ENCODE data around the gene GMFB. TPM values are rescaled to one million over a fixed set of nuclear protein-coding genes. Genes with fewer than 3 reads are reported as not detected.
"Not testable (repeated sequence)": the region's sequence is repeated elsewhere in the genome, so short reads cannot be mapped to it uniquely, and the experiment has no call there.

GMFB gene
- total RNA-seq, 1 donor from 2014 or later = 66.0 TPM

DNA sequence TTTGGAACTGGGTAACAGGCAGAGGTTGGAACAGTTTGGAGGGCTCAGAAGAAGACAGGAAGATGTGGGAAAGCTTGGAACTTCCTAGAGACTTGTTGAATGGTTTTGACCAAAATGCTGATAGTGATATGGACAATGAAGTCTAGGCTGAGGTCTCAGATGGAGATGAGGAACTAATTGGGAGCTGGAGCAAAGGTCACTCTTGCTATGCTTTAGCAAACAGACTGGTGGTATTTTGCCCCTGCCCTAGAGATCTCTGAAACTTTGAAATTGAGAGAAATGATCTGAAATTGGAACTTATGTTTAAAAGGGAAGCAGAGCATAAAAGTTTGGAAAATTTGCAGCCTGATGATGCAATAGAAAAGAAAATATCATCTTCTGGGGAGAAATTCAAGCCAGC is 30.2 kb downstream of the GMFB start:
- DNase-seq (ENCODE audit: low spot score) = not testable (repeated sequence)

DNA sequence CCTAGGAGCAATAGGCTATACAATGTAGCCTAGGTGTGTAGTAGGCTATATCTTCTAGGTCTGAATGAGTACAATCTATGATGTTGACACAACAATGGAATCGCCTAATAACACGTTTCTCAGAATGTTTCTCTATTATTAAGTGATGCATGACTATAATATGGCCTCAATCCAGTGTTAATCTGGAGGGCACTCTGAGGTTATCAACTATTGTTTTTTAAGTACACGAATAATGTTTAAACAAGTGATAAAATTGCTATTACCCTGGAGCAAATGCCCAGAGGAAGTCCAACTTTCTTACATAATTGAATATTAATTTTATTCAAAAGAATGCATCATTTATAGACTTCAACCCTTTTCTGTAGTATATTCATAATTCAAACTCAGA is 31.2 kb downstream of the GMFB start:
- DNase-seq (ENCODE audit: low spot score) = no peak

DNA sequence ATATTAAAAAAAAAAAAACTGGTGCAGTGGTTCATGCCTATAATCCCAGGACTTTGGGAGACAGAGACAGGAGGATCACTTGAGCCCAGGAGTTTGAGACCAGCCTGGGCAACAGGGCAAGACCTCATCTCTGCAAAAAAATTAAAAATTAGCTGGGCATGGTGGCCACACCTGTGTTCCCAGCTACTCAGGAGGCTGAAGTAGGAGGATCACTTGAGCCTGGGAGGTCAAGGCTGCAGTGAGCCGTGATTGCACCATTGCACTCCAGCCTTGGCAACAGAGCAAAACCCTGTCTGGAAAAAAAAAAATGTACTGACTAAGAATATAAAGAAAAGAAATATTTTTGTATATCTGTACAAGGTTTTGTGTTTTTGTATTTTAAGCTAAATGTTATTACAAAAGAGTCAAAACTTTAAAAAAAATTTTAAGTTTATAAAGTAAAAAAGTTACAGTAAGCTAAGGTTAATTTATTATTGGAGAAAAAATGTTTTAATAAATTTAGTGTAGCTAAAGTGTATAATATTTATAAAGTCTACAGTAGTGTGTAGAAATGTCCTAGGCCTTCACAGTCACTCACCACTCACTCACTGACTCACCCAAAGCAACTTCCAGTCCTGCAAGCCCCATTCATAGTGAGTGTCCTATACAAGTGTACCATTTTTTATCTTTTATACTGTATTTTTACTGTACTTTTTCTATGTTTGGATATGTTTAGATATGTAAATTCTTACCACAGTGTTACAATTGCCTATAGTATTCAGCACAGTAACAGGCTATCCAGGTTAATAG is 31.8 kb downstream of the GMFB start:
- DNase-seq (ENCODE audit: low spot score) = not testable (repeated sequence)

DNA sequence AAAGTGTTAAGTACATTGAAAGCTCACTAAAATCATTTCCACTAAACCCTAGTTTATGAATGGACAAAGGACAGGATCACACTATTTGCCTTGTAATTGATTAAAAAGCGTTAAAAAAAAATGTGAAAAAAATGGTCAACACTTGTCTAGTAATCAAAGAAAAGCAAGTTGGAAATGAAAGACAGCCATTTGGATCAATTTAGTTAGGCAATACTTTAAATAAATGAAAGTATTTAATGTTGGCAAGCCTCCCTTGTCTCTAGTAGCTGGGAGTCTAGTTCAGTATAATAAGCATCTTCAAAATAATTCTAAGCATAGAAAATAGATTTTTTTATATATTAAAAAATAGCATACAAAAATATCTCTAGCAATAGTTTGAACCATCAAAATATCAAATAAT is 33.4 kb downstream of the GMFB start:
- DNase-seq (ENCODE audit: low spot score) = no peak

DNA sequence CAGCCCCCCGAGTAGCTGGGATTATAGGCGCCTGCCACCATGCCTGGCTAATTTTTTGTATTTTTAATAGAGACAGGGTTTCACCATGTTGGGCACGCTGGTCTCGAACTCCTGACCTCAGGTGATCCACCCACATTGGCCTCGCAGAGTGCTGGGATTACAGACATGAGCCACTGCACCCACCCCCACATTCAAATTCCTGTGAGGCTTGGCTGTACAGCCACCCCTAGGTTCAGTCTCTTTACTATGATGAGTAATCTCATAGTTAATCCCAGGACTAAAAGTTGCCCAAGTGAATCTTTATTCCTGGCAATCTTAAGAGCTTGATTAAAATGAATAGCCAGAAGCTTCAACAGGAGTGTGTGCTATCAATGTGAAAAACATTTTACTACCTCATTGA is 34.8 kb downstream of the GMFB start:
- DNase-seq (ENCODE audit: low spot score) = not testable (repeated sequence)

DNA sequence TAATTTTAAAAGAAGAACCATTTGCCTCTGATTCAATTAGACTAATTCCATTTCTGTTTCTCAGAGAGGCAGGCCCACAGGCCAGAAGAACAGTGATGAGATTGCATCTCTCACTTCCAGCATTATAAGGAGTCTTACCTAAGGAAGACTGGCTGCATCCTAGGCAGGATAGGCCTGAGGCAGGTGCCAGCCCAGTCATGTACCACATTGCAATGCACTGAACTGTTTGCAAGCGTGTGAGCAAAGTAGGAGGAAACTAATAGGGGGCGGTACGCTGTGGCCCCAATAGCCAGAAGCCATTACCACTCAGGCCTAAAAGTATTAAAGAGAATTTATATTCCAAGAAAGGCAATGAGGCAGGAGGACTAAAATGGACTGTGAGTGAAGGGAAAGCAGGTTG is 35.5 kb downstream of the GMFB start:
- no peak for DNase-seq (ENCODE audit: low spot score)

DNA sequence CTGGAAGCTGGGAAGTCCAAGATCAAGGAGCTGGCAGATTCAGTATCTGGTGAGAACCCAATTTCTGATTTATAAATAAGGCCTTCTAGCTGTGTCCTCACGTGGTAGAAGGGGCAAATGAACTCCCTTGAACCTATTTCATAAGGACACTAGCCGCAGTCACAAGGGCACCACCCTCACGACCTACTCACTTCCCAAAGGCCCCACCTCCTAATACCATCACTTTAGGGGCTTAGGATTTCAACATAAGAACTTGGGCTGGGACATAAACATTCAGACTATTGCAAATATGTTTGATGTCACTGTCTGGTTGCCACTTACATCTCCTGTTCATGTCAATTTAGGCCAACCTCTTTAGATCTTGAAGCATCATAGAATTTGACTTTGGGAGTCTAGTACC is 36.8 kb downstream of the GMFB start:
- no peak for DNase-seq (ENCODE audit: low spot score)

DNA sequence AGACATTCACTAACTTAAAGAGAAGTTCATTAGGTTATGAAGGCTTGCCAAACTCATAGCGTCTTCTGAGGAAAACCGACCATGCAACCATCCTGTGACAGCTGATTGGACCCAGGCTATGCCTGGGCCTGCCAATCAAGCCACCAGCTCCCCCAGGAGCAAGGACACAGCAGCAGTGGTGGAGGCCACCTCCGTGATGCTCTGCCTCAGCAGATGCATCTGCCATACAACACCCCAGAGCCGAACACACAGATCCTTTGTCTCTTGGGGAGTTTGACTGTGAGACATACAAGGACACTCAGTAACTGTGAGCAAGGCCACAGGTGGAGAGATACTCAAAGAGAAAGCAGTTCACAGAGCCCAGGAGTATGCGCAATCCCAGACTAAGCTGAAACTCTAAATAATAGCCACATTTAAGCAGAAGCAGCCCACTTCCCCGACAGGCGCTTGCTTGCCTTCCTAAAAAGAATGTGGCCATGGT is 37.6 kb downstream of the GMFB start:
- DNase-seq (ENCODE audit: low spot score) = no peak

DNA sequence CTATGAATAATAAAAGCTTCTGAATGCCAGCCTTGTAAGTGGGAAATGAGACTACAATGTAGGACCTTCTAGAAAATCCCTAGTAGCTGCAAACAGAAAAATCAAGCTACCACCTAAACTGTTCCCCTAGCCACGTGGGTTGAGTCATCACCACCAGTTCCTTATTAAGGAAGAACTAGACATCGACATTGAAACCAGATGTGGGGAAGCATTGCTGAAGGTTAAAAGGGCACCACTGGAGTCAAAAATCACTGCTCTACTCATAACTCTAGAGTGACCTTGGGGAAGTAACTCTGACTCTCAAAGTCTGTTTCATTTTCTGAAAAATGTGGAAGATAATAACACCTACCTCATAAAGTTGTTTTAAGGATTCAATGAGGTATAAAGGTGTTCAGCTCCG is 38.2 kb downstream of the GMFB start:
- DNase-seq (ENCODE audit: low spot score) = no peak

DNA sequence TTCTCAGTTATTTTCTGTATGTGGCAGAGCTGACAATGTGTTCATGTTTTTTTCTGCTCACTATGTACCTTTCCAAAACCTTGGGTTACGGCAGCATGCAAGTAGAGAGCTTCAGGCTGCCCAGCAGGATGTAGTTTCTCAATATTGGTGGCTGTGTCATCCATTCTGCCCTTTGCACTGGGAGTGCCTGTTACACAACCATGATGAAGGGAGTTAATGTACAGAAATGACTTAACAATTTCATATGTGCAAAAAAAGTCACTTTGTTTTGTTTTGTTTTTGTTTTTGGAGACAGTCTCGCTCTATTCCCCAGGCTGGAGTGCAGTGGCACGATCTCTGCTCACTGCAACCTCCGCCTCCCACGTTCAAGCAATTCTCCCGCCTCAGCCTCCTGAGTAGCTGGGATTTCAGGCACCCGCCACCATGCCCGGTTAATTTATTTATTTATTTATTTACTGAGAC is 41.5 kb downstream of the GMFB start:
- DNase-seq (ENCODE audit: low spot score) = no peak

DNA sequence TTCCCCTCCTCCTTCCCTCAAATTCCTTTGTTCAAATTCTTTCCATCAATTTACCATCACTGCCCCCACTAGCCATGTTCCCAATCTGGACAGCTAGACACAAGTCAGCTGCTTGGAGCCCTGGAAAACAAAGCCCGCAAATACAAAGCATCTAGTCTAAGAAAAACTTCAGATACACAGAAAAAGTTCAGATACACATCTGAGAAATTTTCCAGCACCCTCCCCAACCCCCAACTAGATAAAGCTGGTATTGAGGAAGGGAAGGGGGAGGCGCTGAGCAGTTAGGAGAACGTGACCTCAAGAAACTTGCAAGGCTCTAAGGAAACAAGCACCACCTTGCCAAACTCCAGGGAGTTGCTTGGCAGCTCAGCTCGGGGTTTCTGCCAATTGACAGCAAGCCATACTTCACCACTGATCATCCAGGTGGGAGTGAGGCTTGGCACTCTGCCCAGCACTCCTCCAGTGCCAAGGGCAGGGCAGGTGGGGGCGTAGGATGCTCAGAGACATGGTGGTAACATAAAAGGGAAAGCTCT is 42.6 kb downstream of the GMFB start:
- DNase-seq (ENCODE audit: low spot score) = peak; percentile 20

DNA sequence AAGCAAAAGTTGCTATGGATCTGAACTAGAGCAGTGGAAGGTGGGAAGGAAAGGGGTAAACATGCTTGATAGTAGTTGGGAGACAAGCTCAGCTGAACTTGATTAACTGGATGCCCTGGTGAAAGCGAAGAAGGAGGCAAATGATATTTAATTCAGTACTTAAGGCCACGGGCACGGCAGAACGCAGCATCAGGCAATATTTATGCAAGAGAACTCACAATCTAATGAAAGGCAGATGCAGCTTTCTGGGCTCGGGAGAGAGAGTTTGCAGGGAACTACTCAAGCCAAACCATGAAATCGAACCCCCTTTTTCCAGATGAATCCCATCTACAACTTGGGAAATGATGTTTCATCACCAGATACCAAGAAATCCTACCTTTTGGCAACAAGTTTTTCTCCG is 44.1 kb downstream of the GMFB start:
- DNase-seq (ENCODE audit: low spot score) = no peak

DNA sequence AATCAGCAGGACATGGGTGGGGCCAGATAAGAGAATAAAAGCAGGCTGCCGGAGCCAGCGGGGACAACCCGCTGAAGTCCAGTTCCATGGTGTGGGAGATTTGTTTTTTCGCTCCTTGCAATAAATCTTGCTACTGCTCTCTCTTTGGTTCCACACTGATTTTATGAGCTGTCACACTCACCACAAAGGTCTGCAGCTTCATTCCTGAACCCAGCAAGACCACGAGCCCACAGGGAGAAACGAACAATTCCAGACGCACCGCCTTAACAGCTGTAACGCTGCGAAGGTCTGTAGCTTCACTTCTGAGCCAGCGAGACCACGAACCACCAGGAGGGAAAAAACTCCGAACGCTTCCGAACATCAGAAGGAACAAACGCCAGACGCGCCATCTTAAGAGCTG is 44.8 kb downstream of the GMFB start:
- no peak for DNase-seq (ENCODE audit: low spot score)

DNA sequence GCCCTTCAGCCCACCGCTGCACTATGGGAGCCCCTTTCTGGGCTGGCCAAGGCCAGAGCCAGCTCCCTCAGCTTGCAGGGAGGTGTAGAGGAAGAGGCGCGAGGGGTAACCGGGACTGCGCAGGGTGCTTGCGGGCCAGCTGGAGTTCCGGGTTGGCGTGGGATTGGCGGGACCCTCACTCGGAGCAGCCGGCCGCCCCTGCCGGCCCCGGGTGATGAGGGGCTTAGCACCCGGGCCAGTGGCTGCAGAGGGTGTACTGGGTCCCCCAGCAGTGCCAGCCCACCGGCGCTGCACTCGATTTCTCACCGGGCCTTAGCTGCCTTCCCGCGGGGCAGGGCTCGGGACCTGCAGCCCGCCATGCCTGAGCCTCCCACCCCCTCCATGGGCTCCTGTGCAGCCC is 45.8 kb downstream of the GMFB start:
- not testable (repeated sequence) for DNase-seq (ENCODE audit: low spot score)

DNA sequence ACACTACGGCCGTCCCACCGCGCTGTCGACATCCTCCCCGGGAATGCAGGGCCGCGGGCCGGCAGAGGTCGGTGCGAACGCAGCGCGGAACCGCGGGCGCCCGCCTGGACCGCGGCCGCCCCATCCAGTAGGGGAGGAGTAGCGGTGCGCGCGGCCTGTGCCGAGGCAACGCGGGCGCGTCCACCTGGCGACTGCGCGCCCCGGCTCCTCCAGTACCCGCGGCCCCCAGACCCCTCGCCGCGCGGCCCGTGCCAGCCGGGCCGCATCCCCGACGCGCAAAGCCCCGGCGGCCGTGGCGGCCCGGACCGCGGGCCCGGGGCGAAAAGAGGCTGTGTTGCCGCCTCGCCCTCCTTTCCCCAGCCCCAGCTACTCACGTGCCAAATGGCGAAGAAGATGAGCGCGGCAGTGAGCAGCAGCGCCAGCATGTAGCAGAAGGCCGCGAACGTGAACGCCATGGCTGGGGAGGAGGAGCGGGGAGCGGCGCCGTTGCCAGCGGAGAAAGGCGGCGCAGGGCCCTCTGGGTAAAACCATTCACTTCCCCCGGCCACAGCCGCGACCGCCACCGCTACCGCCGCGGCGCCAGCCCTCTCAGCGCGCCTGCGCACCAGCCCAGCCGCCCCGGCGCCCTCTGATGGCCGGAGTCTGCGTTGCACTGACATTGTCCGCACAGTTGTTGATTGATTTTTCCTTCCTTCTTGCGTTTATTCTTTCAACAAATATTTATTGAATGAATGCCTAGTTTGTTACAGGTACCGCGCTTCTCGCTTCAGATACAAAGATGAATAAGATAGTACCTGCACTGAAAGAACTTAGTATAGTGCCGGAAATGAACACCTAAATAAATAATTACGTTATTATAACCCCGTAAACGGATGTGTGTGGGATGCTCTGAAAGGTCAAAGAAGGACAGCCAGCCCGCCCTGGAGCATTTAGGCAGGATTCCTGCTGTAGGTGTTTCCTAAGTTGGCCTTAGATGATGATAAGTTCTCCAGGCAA is 47.6 kb downstream of the GMFB start, which contains the start of gene CNIH1:
CNIH1 (minus strand) TSS at position 502 of the 996 bp plus-strand sequence; CDS start at position 455, 47 bp downstream.
- DNase-seq (ENCODE audit: low spot score) = peak; percentile 94

DNA sequence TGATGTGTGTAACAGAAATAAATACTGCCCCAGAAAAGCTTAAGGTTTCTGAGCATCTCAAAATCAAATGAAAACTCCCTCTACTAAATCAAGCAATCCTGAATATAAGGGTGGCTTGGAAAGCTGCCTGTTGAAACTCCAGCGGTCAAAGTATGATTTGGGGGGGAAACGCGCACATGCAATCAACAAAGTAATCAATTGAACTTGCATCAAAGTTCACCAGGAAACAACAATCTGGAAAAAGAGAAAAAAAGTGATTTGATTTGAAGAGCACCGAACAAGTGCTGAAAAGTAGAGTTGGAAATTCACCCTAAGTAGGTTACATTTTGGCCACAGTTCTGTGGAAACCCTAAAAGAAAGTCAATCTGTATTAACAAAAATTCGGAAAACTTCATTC is 48.3 kb downstream of the GMFB start:
- DNase-seq (ENCODE audit: low spot score) = peak; percentile 7

DNA sequence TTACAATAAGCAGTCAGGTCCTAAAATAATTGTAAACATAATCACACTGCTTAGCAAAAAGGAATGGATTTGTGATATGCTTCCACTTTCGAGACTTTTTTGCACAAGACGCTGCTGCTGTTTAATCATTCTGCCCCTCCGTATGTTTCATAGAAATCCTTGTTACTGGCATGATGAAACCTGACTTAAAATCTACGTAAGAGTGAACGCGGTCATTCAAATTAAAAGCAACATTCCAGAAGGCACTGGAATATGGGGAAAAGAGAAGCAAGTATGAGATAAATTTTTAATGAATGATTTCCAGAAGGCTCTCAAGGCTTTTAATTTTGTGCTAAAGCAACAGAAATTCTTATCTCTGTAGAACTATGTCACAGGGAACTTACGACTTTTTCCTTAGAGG is 48.7 kb downstream of the GMFB start:
- DNase-seq (ENCODE audit: low spot score) = peak; percentile 12

DNA sequence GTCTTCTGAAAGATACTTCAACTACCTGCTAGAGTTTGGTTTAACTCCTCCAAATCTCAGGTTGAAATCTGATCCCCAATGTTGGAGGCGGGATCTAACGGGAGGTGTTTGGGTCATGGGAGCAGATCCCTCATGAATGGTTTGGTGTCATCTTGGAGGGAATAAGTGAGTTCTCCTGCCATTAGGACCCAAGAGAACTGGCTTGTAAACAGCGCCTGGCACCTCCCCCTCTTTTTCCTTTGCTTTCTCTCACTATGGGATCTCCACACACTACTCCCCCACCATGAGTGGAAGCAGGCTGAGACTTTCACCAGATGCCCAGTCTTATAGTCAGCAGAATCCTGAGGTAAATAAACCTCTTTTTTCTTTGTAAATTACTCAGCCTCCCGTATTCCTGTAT is 50.1 kb downstream of the GMFB start:
- no peak for DNase-seq (ENCODE audit: low spot score)

DNA sequence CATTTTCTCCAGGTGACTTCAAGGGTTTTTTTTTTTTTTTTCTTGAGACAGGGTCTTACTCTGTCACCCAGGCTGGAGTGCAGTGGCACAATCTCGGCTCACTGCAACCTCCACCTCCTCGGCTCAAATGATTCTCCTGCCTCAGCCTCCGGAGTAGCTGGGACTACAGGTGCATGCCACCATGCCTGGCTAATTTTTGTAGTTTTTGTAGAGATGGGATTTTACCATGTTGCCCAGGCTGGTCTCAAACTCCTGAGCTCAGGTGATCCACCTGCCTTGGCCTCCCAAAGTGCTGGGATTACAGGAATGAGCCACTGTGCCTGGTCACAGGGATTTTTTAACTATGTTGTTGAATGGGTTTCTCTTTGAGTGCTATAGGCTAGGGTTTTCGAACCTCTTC is 50.8 kb downstream of the GMFB start:
- DNase-seq (ENCODE audit: low spot score) = not testable (repeated sequence)

DNA sequence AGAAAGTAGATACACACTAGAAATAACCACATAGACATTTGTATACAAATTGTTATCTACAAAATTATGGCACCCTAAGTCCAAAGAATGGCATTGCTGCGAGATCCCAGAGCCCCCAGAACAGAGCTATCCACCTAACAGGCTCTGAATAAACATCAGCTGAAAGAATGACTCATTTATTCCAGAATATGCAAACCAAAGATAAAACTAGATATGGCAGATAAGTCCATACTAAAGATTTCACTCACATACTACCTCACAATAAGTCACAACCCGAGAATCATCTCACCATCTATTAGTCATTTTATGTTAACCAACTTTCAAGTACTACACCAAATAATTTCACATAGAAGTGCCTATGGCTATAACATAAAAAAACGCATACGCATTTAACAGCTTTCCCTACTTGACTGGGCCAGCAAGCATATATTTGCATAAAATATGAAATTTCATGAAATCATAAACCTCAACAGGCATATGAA is 53.2 kb downstream of the GMFB start:
- peak; percentile 21 for DNase-seq (ENCODE audit: low spot score)

DNA sequence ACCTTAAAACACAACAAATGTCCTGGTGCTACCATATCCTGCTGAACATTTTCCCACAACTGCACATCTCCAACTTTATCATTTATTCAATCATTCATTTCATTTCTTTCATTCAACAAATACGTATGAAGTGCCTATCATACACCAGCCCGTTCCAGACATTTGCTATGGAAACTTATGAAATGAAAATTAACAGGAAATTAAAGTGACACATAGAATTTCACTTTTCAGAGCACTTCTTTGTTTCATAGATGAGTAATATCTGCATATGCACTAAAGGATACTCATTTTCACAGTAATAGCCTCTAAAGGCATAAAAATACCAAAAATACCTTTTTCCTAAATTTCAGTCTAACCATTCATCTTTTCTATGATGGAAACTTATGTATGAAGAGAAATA is 60.3 kb downstream of the GMFB start:
- DNase-seq (ENCODE audit: low spot score) = no peak

DNA sequence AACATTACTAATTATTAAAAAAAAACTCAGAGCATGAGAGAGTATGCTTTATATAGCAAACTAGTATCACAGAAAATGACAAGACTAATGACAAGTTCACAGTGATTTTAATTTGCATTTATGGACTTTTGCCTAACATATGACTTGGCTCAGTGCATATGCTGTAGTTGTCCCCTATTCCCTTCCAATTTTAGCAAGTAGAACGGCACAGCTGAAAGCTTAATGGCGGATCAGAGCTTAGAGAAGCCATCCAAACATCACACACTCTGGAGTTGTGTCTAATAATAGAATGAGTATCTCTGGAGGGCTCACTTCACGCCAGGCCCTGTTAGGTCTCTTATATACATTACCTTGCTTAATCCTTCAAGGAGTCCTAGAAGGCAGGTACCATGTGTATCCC is 60.9 kb downstream of the GMFB start:
- DNase-seq (ENCODE audit: low spot score) = no peak

Data from umbilical cord (tissue), 2 donors.